Measurements from ENCODE around the gene MYL6.

The MYL6 gene

DNA sequence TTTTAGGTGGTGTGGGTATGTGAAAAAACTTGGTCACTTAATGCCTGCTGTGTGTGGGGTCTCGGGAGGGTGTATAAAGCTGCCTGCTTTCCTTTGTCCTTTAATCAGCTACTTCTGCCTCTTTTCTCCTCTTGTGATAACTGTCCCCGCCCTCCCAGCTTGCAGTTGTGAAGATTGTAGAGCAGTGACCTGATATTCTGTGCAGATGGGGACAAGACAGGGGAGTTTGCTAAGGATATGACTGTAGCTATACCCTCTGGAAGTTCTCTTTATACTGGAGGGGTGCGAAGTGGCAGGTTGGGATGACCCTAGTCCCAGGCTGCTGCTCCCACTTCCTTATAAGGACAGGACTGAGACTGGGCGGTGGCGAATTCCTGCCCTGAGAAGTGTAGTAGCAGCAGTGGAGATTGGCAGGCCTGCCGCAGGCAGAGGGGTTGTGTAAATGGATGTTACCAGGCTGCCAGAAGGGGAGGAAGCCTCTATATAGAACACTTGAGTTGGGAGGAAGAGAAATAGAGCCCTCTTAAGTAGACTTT lies 835 bp downstream of the MYL6 start:
- Histone ChIP-seq H3K9me2 (replicated peaks; ENCODE audit: insufficient read depth, low read length) (no peaks in the 10 kb centered on the region), H3K4me2 (ENCODE audit: low read depth, low read length) (peak overlapping the region; percentile 92), H3F3A (ENCODE audit: insufficient read depth, low read length) (peaks cover 48% of the 10 kb centered on the region), H3K36me3 (replicated peaks; ENCODE audit: insufficient read depth, low read length) (peaks cover 9% of the 10 kb centered on the region; the same call in 1 of the 2 replicates), H3K27ac (ENCODE audit: low read length) (peak overlapping the region; percentile 86; the same call in 1 of the 2 replicates), H3K9me3 (replicated peaks; ENCODE audit: insufficient read depth, low read length) (no peaks in the 10 kb centered on the region), H4K20me1 (ENCODE audit: insufficient read depth, low read length) (peaks cover 3% of the 10 kb centered on the region; the same call in 1 of the 2 replicates), H3K4me3 (ENCODE audit: low read length) (peak overlapping the region; percentile 69), H3K9ac (ENCODE audit: low read length) (peak overlapping the region; percentile 90), H2AFZ (ENCODE audit: low read length) (no peak overlapping the region), H3K4me1 (ENCODE audit: low read length) (peaks cover 18% of the 10 kb centered on the region), H3K79me2 (ENCODE audit: low read length) (peaks cover 50% of the 10 kb centered on the region), H3K27me3 (replicated peaks; ENCODE audit: insufficient read depth, low read length) (no peaks in the 10 kb centered on the region)
- DNase-seq = peak; percentile 22
- TF ChIP-seq EZH2 (optimal IDR thresholded peaks at IDR 0.05; ENCODE audit: low read depth, low read length) = no peak

DNA sequence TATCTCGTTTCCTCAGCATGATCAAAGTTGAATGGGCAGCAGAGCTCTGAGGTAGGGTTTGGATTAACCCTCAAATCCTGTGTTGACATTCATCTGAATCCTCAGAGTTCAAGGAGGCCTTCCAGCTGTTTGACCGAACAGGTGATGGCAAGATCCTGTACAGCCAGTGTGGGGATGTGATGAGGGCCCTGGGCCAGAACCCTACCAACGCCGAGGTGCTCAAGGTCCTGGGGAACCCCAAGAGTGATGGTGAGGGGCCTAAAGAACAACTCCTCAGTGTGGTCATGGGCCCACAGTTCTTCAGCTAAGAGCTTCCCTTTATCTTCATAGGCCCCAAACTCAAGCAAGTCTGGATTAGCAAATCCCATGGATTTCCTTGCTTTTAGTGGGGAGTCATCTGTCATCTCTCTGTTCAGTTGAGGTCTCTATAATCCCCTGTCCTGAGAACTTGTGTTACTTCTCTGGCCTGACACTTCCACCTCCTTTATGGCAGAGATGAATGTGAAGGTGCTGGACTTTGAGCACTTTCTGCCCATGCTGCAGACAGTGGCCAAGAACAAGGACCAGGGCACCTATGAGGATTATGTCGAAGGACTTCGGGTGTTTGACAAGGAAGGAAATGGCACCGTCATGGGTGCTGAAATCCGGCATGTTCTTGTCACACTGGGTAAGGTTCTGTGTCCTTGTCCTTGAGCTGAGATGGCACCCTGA lies 1.5 kb downstream of the MYL6 start:
- TF ChIP-seq EZH2phosphoT487 (IDR thresholded peaks at IDR 0.05; ENCODE audit: low read length) (no peak), EZH2 (optimal IDR thresholded peaks at IDR 0.05; ENCODE audit: low read depth, low read length) (no peak), CTCF (IDR thresholded peaks at IDR 0.05; ENCODE audit: low read length) (no peak)
- peaks cover 49% of the 10 kb centered on the region for H3F3A ChIP-seq (ENCODE audit: insufficient read depth, low read length)
- no peak overlapping the region for H2AFZ ChIP-seq (ENCODE audit: low read length)
- peak overlapping the region; percentile 90; the same call in 1 of the 2 replicates for H3K9ac ChIP-seq (ENCODE audit: low read length)
- H3K4me1 ChIP-seq (ENCODE audit: low read length) = peaks cover 18% of the 10 kb centered on the region
- peaks cover 9% of the 10 kb centered on the region; the same call in 1 of the 2 replicates for H3K36me3 ChIP-seq (replicated peaks; ENCODE audit: insufficient read depth, low read length)
- H4K20me1 ChIP-seq (ENCODE audit: insufficient read depth, low read length) = peaks cover 3% of the 10 kb centered on the region; the same call in 1 of the 2 replicates
- DNase-seq = no peak
- peak overlapping the region; percentile 92 for H3K4me2 ChIP-seq (ENCODE audit: low read depth, low read length)
- no peaks in the 10 kb centered on the region for H3K9me3 ChIP-seq (replicated peaks; ENCODE audit: insufficient read depth, low read length)
- peak overlapping the region; percentile 86; the same call in 1 of the 2 replicates for H3K27ac ChIP-seq (ENCODE audit: low read length)
- peaks cover 50% of the 10 kb centered on the region for H3K79me2 ChIP-seq (ENCODE audit: low read length)
- H3K4me3 ChIP-seq (ENCODE audit: low read length) = peak overlapping the region; percentile 69
- no peaks in the 10 kb centered on the region for H3K27me3 ChIP-seq (replicated peaks; ENCODE audit: insufficient read depth, low read length)
- H3K9me2 ChIP-seq (replicated peaks; ENCODE audit: insufficient read depth, low read length) = no peaks in the 10 kb centered on the region

DNA sequence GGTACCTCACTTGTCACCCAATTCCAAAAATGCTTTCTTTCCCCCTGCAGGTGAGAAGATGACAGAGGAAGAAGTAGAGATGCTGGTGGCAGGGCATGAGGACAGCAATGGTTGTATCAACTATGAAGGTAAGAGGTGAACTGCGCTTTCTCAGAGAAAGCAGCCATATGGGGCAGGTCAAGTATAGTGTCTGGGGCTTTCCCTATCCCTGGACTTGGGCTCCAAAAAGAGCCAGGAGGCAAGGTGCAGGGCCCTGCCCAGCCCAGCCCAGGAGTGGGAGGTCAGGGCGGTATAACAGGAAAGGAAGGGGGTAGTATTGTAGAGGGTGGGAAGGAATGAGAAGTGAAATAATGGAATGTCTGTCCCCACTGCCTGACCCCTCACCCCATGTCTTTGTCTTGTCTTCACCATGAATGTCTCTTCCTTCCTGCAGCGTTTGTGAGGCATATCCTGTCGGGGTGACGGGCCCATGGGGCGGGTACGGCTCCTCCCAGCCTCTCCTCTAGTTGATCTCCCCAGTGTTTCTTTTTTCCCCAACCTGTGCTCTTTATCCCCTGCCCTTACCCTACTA lies 2.1 kb downstream of the MYL6 start:
- Histone ChIP-seq H2AFZ (ENCODE audit: low read length) (no peak overlapping the region), H3F3A (ENCODE audit: insufficient read depth, low read length) (peaks cover 49% of the 10 kb centered on the region)

More for the DNA sequence above, 2.1 kb downstream of the MYL6 start:
- Histone ChIP-seq H3K36me3 (replicated peaks; ENCODE audit: insufficient read depth, low read length) (peaks cover 9% of the 10 kb centered on the region; the same call in 1 of the 2 replicates), H4K20me1 (ENCODE audit: insufficient read depth, low read length) (peaks cover 3% of the 10 kb centered on the region; the same call in 1 of the 2 replicates), H3K79me2 (ENCODE audit: low read length) (peaks cover 50% of the 10 kb centered on the region), H3K4me3 (ENCODE audit: low read length) (peak overlapping the region; percentile 69), H3K4me2 (ENCODE audit: low read depth, low read length) (peak overlapping the region; percentile 92), H3K9me2 (replicated peaks; ENCODE audit: insufficient read depth, low read length) (no peaks in the 10 kb centered on the region), H3K9ac (ENCODE audit: low read length) (peak overlapping the region; percentile 90; the same call in 1 of the 2 replicates), H3K27me3 (replicated peaks; ENCODE audit: insufficient read depth, low read length) (no peaks in the 10 kb centered on the region), H3K4me1 (ENCODE audit: low read length) (peaks cover 18% of the 10 kb centered on the region), H3K27ac (ENCODE audit: low read length) (no peak overlapping the region), H3K9me3 (replicated peaks; ENCODE audit: insufficient read depth, low read length) (no peaks in the 10 kb centered on the region)
- TF ChIP-seq EZH2phosphoT487 (IDR thresholded peaks at IDR 0.05; ENCODE audit: low read length) (no peak), EZH2 (optimal IDR thresholded peaks at IDR 0.05; ENCODE audit: low read depth, low read length) (no peak), CTCF (IDR thresholded peaks at IDR 0.05; ENCODE audit: low read length) (no peak)
- no peak for DNase-seq
